ENCODE data around the gene RPH3AL. TPM values are rescaled to one million over a fixed set of nuclear protein-coding genes. Genes with fewer than 3 reads are reported as not detected.
A peak's percentile ranks its signal among the peaks of the same experiment; 100 is the strongest.

The RPH3AL gene
- total and polyA plus RNA-seq, 10 of the 15 experiments (the other 5 are each of a cell fraction or from before 2014, with no cell fraction given): 0.04 to 1.2 (median 0.47) TPM; not detected in 2

GRCh38 chr17:337866-338265 is 14.7 kb downstream of the RPH3AL start:
- Histone ChIP-seq H3K79me2 (ENCODE audit: control insufficient read depth, insufficient read depth, low read length) (no peaks in the 10 kb centered on the region), H3K4me3 (no peak overlapping the region), H3K27ac (ENCODE audit: control insufficient read depth, insufficient read depth) (no peak overlapping the region), H4K20me1 (ENCODE audit: control insufficient read depth, insufficient read depth) (no peaks in the 10 kb centered on the region), H3K36me3 (ENCODE audit: control insufficient read depth in 2 of 2, insufficient read depth in 2 of 2, low read length in 1 of 2) (no peaks in the 10 kb centered on the region), H3K27me3 (replicated peaks in 1 of 2; ENCODE audit: control insufficient read depth in 2 of 2, insufficient read depth in 2 of 2, low read length in 1 of 2) (no peaks in the 10 kb centered on the region), H3K4me1 (ENCODE audit: control insufficient read depth, insufficient read depth, low read length) (no peaks in the 10 kb centered on the region; the same call in 1 of the 2 replicates), H3K9ac (ENCODE audit: control insufficient read depth, insufficient read depth, low read length) (no peak overlapping the region), H3K4me2 (ENCODE audit: control insufficient read depth, insufficient read depth) (no peak overlapping the region), H3K9me3 (replicated peaks; ENCODE audit: control insufficient read depth, insufficient read depth, low read length) (no peaks in the 10 kb centered on the region; the same call in 2 of the 3 replicates), H2AFZ (ENCODE audit: control insufficient read depth, low read depth, low read length) (no peak overlapping the region)
- ATAC-seq (peak; percentile 40; the same call in 2 of the 3 replicates), DNase-seq (ENCODE audit: low read depth, low spot score) (peak; percentile 28), FAIRE-seq (no peak)
- TF ChIP-seq POLR2AphosphoS5 (IDR thresholded peaks at IDR 0.05; ENCODE audit: low read length): no peak
- TF ChIP-seq SMARCA5 (IDR thresholded peaks at IDR 0.05): 0 out of 2 replicates have a peak, but pooled peaks have one; percentile 43
- BruUV-seq (replicated peaks): no TSS peak
- POLR2A ChIA-PET: no interaction called here
- RAD21 ChIA-PET (ENCODE audit: unreplicated experiment): no interaction called here
- CTCF ChIA-PET: no interaction called here
- intact Hi-C loops (cut with micrococcal nuclease; ENCODE audit: unreplicated experiment) (no loop called here), in situ Hi-C loops (cut with MboI) (no loop called here)
- WGBS (ENCODE audit: insufficient coverage, insufficient replicate concordance, low lambda C conversion rate, missing lambda C conversion rate): 0% methylated on average over 7 of the region's 7 CpGs
- SMC1A ChIA-PET (ENCODE audit: uncharacterized antibody, unreplicated experiment): no interaction called here

DNA sequence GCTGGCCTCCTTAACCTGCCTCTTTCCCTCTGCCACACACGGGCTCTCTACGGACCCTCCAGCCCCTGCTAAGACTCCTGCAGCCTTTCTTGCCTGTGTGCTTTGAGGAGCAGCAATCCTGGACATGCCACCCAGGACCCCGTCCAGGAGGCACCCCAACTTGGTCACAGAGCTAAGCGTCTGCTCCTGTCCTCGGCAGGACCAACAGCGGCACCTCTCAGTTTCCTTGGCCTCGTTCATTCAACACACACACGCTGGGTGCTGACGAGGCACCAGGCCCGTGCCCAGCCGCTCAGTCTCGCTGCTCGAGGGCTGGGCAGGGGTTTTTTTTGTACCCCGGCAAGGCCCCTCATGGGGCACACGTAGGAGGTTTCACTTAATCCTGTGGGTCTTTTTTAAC is 15.2 kb downstream of the RPH3AL start:
- RAD21 ChIA-PET (ENCODE audit: unreplicated experiment): no interaction called here
- no peak overlapping the region for H3K4me2 ChIP-seq (ENCODE audit: control insufficient read depth, insufficient read depth)
- ATAC-seq (no peak), FAIRE-seq (no peak), DNase-seq (ENCODE audit: low read depth, low spot score) (no peak)
- TF ChIP-seq EZH2 (IDR thresholded peaks at IDR 0.05; ENCODE audit: borderline replicate concordance, control insufficient read depth, low read depth, low read length) (no peak), SMARCA5 (IDR thresholded peaks at IDR 0.05) (no peak), ZBTB11 (CRISPR knock-in tag; IDR thresholded peaks at IDR 0.05) (no peak), BACH1 (IDR thresholded peaks at IDR 0.05; ENCODE audit: borderline replicate concordance) (no peak), SP1 (IDR thresholded peaks at IDR 0.05; ENCODE audit: low read depth, low read length) (no peak), ASH2L (IDR thresholded peaks at IDR 0.05; ENCODE audit: borderline replicate concordance, low read depth) (no peak), CEBPB (IDR thresholded peaks at IDR 0.05; ENCODE audit: borderline replicate concordance in 1 of 2, low read depth in 2 of 2, low read length in 2 of 2) (no peak), SUZ12 (IDR thresholded peaks at IDR 0.05; ENCODE audit: unreplicated experiment) (no peak), YY1 (IDR thresholded peaks at IDR 0.05; ENCODE audit: low read depth, low read length) (no peak), LARP7 (IDR thresholded peaks at IDR 0.05) (no peak)
- TF ChIP-seq, protein P1, sequence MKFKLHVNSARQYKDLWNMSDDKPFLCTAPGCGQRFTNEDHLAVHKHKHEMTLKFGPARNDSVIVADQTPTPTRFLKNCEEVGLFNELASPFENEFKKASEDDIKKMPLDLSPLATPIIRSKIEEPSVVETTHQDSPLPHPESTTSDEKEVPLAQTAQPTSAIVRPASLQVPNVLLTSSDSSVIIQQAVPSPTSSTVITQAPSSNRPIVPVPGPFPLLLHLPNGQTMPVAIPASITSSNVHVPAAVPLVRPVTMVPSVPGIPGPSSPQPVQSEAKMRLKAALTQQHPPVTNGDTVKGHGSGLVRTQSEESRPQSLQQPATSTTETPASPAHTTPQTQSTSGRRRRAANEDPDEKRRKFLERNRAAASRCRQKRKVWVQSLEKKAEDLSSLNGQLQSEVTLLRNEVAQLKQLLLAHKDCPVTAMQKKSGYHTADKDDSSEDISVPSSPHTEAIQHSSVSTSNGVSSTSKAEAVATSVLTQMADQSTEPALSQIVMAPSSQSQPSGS (IDR thresholded peaks at IDR 0.05; ENCODE audit: low read length): no peak
- POLR2A ChIA-PET: no interaction called here
- no peak overlapping the region for H3K27ac ChIP-seq (ENCODE audit: control insufficient read depth, insufficient read depth)
- WGBS (ENCODE audit: insufficient coverage, insufficient replicate concordance, low lambda C conversion rate, missing lambda C conversion rate): 24% methylated on average over 15 of the region's 15 CpGs
- no peak overlapping the region for H2AFZ ChIP-seq (ENCODE audit: control insufficient read depth, low read depth, low read length)
- BruUV-seq (replicated peaks): no TSS peak
- H3K9me3 ChIP-seq (replicated peaks; ENCODE audit: control insufficient read depth, insufficient read depth, low read length): no peaks in the 10 kb centered on the region; the same call in 2 of the 3 replicates
- no peak overlapping the region for H3K9ac ChIP-seq (ENCODE audit: control insufficient read depth, insufficient read depth, low read length)
- H3K27me3 ChIP-seq (replicated peaks in 1 of 2; ENCODE audit: control insufficient read depth in 2 of 2, insufficient read depth in 2 of 2, low read length in 1 of 2): no peaks in the 10 kb centered on the region
- no peaks in the 10 kb centered on the region; the same call in 1 of the 2 replicates for H3K4me1 ChIP-seq (ENCODE audit: control insufficient read depth, insufficient read depth, low read length)
- intact Hi-C loops (cut with micrococcal nuclease; ENCODE audit: unreplicated experiment) (no loop called here), in situ Hi-C loops (cut with MboI) (no loop called here)
- no peaks in the 10 kb centered on the region for H3K36me3 ChIP-seq (ENCODE audit: control insufficient read depth in 2 of 2, insufficient read depth in 2 of 2, low read length in 1 of 2)
- H3K79me2 ChIP-seq (ENCODE audit: control insufficient read depth, insufficient read depth, low read length): no peaks in the 10 kb centered on the region
- H4K20me1 ChIP-seq (ENCODE audit: control insufficient read depth, insufficient read depth): no peaks in the 10 kb centered on the region
- SMC1A ChIA-PET (ENCODE audit: uncharacterized antibody, unreplicated experiment): no interaction called here
- CTCF ChIA-PET: no interaction called here
- H3K4me3 ChIP-seq: no peak overlapping the region
